Body of pancreas (tissue), 4 donors: ENCODE data around the gene TMEM154.

Experiments
- CTCF ChIP-seq, 7 experiments: fragments of 450-650 bp in 4 of 7; fragments of 200-600 bp in 3 of 7; sonication (generic) in 3 of 7; IDR thresholded peaks; one replicate each; pipeline ENCODE4 v1.5.1; 2016 to 2019; ENCODE audit warnings: antibody characterized with exemption in 7 of 7
- POLR2A ChIP-seq, 3 donors: fragments of 450-650 bp; IDR thresholded peaks; one replicate each; pipeline ENCODE4 v1.6.1; 2016; ENCODE audit warnings: antibody characterized with exemption in 3 of 3, mild to moderate bottlenecking in 2 of 3

GRCh38 chr4:152666946-152667345, 12.9 kb downstream of the TMEM154 start:
- TF ChIP-seq CTCF (IDR thresholded peaks at IDR 0.05) (no peak), POLR2A (IDR thresholded peaks at IDR 0.05) (no peak)
